H9 (cell line): ENCODE results near the gene RAB11A. TPM values are rescaled to one million over a fixed set of nuclear protein-coding genes. Genes with fewer than 3 reads are reported as not detected.

Source experiments
- DNase-seq: peaks from one replicate; pipeline ENCODE4 v3.0.0-alpha.2; 2017
- H2AFZ ChIP-seq: one replicate; pipeline ENCODE4 v1.6.1; 2013; ENCODE audit warnings: mild to moderate bottlenecking, low read length, control low read depth, moderate library complexity
- H2AK5ac ChIP-seq: 2 replicates; pipeline ENCODE4 v1.6.1; 2013; ENCODE audit warnings: low read length, control low read depth, mixed read lengths; ENCODE audit not compliant: insufficient read length
- H2BK120ac ChIP-seq: one replicate; pipeline ENCODE4 v1.6.1; 2013; ENCODE audit warnings: low read depth, mild to moderate bottlenecking, low read length, control low read depth, inconsistent platforms; ENCODE audit not compliant: poor library complexity, severe bottlenecking
- H2BK12ac ChIP-seq: 2 replicates; pipeline ENCODE4 v1.6.1; 2013; ENCODE audit warnings: low read length, control low read depth, mixed read lengths, low read depth; ENCODE audit not compliant: insufficient read length
- H2BK15ac ChIP-seq: 2 replicates; pipeline ENCODE4 v1.6.1; 2013; ENCODE audit warnings: low read depth, low read length, control low read depth
- H2BK20ac ChIP-seq: one replicate; pipeline ENCODE4 v1.6.1; 2013; ENCODE audit warnings: low read depth, mild to moderate bottlenecking, low read length, control low read depth, inconsistent platforms; ENCODE audit not compliant: poor library complexity, severe bottlenecking
- H2BK5ac ChIP-seq: 2 replicates; pipeline ENCODE4 v1.6.1; 2013; ENCODE audit warnings: low read length, control low read depth, mixed read lengths; ENCODE audit not compliant: insufficient read length
- H3K14ac ChIP-seq: 2 replicates; pipeline ENCODE4 v1.6.1; 2013; ENCODE audit warnings: low read length, control low read depth; ENCODE audit not compliant: insufficient read depth
- H3K18ac ChIP-seq: 2 replicates; pipeline ENCODE4 v1.6.1; 2013; ENCODE audit warnings: low read depth, mild to moderate bottlenecking, mixed read lengths, low read length, control low read depth; ENCODE audit not compliant: insufficient read length
- H3K23ac ChIP-seq: 2 replicates; pipeline ENCODE4 v1.6.1; 2013; ENCODE audit warnings: low read length, control low read depth, mixed read lengths, low read depth; ENCODE audit not compliant: insufficient read length
- H3K23me2 ChIP-seq: 2 replicates; pipeline ENCODE4 v1.6.1; 2013; ENCODE audit warnings: low read depth, mild to moderate bottlenecking, mixed read lengths, low read length, control low read depth; ENCODE audit not compliant: insufficient read length, poor library complexity, severe bottlenecking
- H3K27ac ChIP-seq: 2 replicates; pipeline ENCODE4 v1.5.1; 2013; ENCODE audit warnings: low read length, control low read depth, mixed read lengths, low read depth; ENCODE audit not compliant: insufficient read length
- H3K27me3 ChIP-seq: 2 replicates; pipeline ENCODE4 v1.6.1; 2013; ENCODE audit warnings: low read length, control low read depth, inconsistent platforms; ENCODE audit not compliant: insufficient read depth
- H3K4ac ChIP-seq: 2 replicates; pipeline ENCODE4 v1.6.1; 2013; ENCODE audit warnings: low read depth, mild to moderate bottlenecking, control low read depth, inconsistent platforms, low read length, moderate library complexity
- H3K4me1 ChIP-seq: 2 replicates; pipeline ENCODE4 v1.6.1; 2013; ENCODE audit warnings: low read length, control low read depth, inconsistent platforms; ENCODE audit not compliant: insufficient read depth
- H3K4me2 ChIP-seq: 2 replicates; pipeline ENCODE4 v1.6.1; 2013; ENCODE audit warnings: low read length, control low read depth, mixed read lengths; ENCODE audit not compliant: insufficient read length, insufficient read depth
- H3K56ac ChIP-seq: 2 replicates; pipeline ENCODE4 v1.6.1; 2013; ENCODE audit warnings: low read depth, mild to moderate bottlenecking, mixed read lengths, low read length, control low read depth; ENCODE audit not compliant: insufficient read length
- H3K79me1 ChIP-seq: 2 replicates; pipeline ENCODE4 v1.6.1; 2013; ENCODE audit warnings: low read depth, mild to moderate bottlenecking, moderate library complexity, low read length, control low read depth, inconsistent platforms; ENCODE audit not compliant: insufficient read depth, poor library complexity, severe bottlenecking
- H3K79me2 ChIP-seq: 2 replicates; pipeline ENCODE4 v1.6.1; 2013; ENCODE audit warnings: low read length, control low read depth, inconsistent platforms; ENCODE audit not compliant: insufficient read depth
- H3K9ac ChIP-seq: 2 replicates; pipeline ENCODE4 v1.6.1; 2013; ENCODE audit warnings: low read length, control low read depth, mixed read lengths; ENCODE audit not compliant: insufficient read length; ENCODE audit errors: extremely low read depth
- H3K9me3 ChIP-seq: one replicate; pipeline ENCODE4 v1.6.1; 2013; ENCODE audit warnings: low read depth, low read length, inconsistent platforms; ENCODE audit not compliant: control insufficient read depth
- H3T11ph ChIP-seq: one replicate; pipeline ENCODE4 v1.6.1; 2013; ENCODE audit warnings: mild to moderate bottlenecking, low read length, control low read depth, inconsistent platforms
- H4K20me1 ChIP-seq: one replicate; pipeline ENCODE4 v1.6.1; 2013; ENCODE audit not compliant: control insufficient read depth, insufficient read length, insufficient read depth
- H4K5ac ChIP-seq: 2 replicates; pipeline ENCODE4 v1.6.1; 2013; ENCODE audit warnings: low read depth, mild to moderate bottlenecking, mixed read lengths, low read length, control low read depth; ENCODE audit not compliant: insufficient read length
- H4K8ac ChIP-seq: replicated peaks from 2 replicates; pipeline ENCODE4 v1.6.1; 2013; ENCODE audit warnings: low read length, control low read depth, mixed read lengths, low read depth; ENCODE audit not compliant: insufficient read length
- H4K91ac ChIP-seq: 2 replicates; pipeline ENCODE4 v1.6.1; 2013; ENCODE audit warnings: low read depth, mild to moderate bottlenecking, moderate library complexity, mixed read lengths, low read length, control low read depth; ENCODE audit not compliant: insufficient read length
- H3K27ac Mint-ChIP-seq, 3 experiments: 2 replicates in 2 of 3; 3 replicates in 1 of 3; pipeline ENCODE4 v1.8.0; 2020 to 2021; ENCODE audit warnings: mixed read lengths in 3 of 3, mild to moderate bottlenecking in 1 of 3, moderate library complexity in 1 of 3
- H3K27me3 Mint-ChIP-seq: 2 replicates; pipeline ENCODE4 v1.8.0; 2021; ENCODE audit warnings: low read depth, mild to moderate bottlenecking, moderate library complexity, mixed read lengths
- H3K36me3 Mint-ChIP-seq, 3 experiments: 2 replicates in 2 of 3; 3 replicates in 1 of 3; pipeline ENCODE4 v1.8.0; 2020 to 2021; ENCODE audit warnings: low read depth in 3 of 3, mixed read lengths in 3 of 3; ENCODE audit not compliant: insufficient read depth in 1 of 3
- H3K4me1 Mint-ChIP-seq, 2 experiments: 2 replicates each; pipeline ENCODE4 v1.8.0; 2020; ENCODE audit warnings: mixed read lengths in 2 of 2
- H3K4me3 Mint-ChIP-seq, 2 experiments: 2 replicates in 1 of 2; 3 replicates in 1 of 2; pipeline ENCODE4 v1.8.0; 2020 to 2021; ENCODE audit warnings: mild to moderate bottlenecking in 2 of 2, mixed read lengths in 2 of 2, moderate library complexity in 1 of 2
- H3K9me3 Mint-ChIP-seq, 2 experiments: 2 replicates in 1 of 2; 3 replicates in 1 of 2; pipeline ENCODE4 v1.8.0; 2020; ENCODE audit warnings: mild to moderate bottlenecking in 2 of 2, mixed read lengths in 2 of 2, moderate library complexity in 1 of 2
- CTCF ChIP-seq: fragments of 200-600 bp; sonication (generic); conservative IDR thresholded peaks from 3 replicates; pipeline ENCODE4 v1.8.0; 2021; ENCODE audit warnings: antibody characterized with exemption, mild to moderate bottlenecking
- WGBS: extraction: QIAGEN DNeasy Blood & Tissue Kit; methylation state at CpG from one replicate; pipeline ENCODE4 v1.1.7; 2013; ENCODE audit warnings: missing lambda C conversion rate, low lambda C conversion rate, mixed read lengths; ENCODE audit not compliant: insufficient read length; ENCODE audit errors: extremely low coverage; 5-methylcytosine and 5-hydroxymethylcytosine counted together
- total RNA-seq: library from RNA; stranded (reverse); gene quantifications from 2 replicates; pipeline ENCODE4 v1.2.1, GENCODE V29; 2021

RAB11A gene
- total RNA-seq, 1 experiment from 2014 or later, result 217 TPM

- Histone ChIP-seq H2BK120ac (no peak overlapping the region), H3K23me2 (no peaks in the 10 kb centered on the region), H3K9ac (no peak overlapping the region), H3K27me3 (no peaks in the 10 kb centered on the region), H3K9me3 (no peaks in the 10 kb centered on the region), H4K8ac (no peak overlapping the region), H4K5ac (no peak overlapping the region), H2BK5ac (no peak overlapping the region), H3T11ph (no peak overlapping the region), H2BK12ac (no peak overlapping the region), H4K20me1 (no peaks in the 10 kb centered on the region), H2AFZ (no peak overlapping the region), H3K14ac (no peak overlapping the region), H4K91ac (no peak overlapping the region), H3K4me1 (peaks cover 3% of the 10 kb centered on the region; the same call in 1 of the 2 replicates), H2BK15ac (no peak overlapping the region), H3K56ac (no peak overlapping the region), H3K18ac (no peak overlapping the region), H3K4me2 (no peak overlapping the region), H3K23ac (no peak overlapping the region), H2AK5ac (no peak overlapping the region), H3K27ac (no peak overlapping the region), H3K4ac (no peak overlapping the region), H3K79me2 (no peaks in the 10 kb centered on the region), H3K79me1 (no peaks in the 10 kb centered on the region), H2BK20ac (no peak overlapping the region)
- Mint-ChIP-seq H3K27me3 (no peaks in the 10 kb centered on the region), H3K36me3 (no peaks in the 10 kb centered on the region), H3K27ac (no peak overlapping the region), H3K4me1 (peaks cover 18 to 22% of the 10 kb centered on the region in 2 experiments), H3K4me3 (0 out of 5 replicates have a peak overlapping the region, but pooled peaks of 1 of the 2 experiments have one; percentile 17), H3K9me3 (no peaks in the 10 kb centered on the region)
- no CpG with 5 or more reads among the region's 1 CpG for WGBS
- peak; percentile 77 for TF ChIP-seq CTCF
- peak; percentile 95 for DNase-seq
Measured at GRCh38 chr15:65862682-65863081, 6.6 kb upstream of the RAB11A start.
